ENCODE data around the gene RASSF1. TPM values are rescaled to one million over a fixed set of nuclear protein-coding genes. Genes with fewer than 3 reads are reported as not detected.

RASSF1 gene
- total and polyA plus RNA-seq, 2 of the 13 experiments (the other 11 are each of a cell fraction or from before 2014, with no cell fraction given) = 10.2 to 27.5 TPM

GRCh38 chr3:50322386-50323091, 18.1 kb downstream of the RASSF1 start, which contains the start of gene HYAL2 (continued):
- TF ChIP-seq THRA (CRISPR knock-in tag; IDR thresholded peaks at IDR 0.05; ENCODE audit: borderline replicate concordance) (peak; percentile 31; the same call in 1 of the 2 replicates), KAT8 (CRISPR knock-in tag; IDR thresholded peaks at IDR 0.05) (no peak), ZNF543 (CRISPR knock-in tag; IDR thresholded peaks at IDR 0.05) (0 out of 2 replicates have a peak, but pooled peaks have one; percentile 31), ZNF20 (CRISPR knock-in tag; IDR thresholded peaks at IDR 0.05) (no peak), ZC3H4 (CRISPR knock-in tag; IDR thresholded peaks at IDR 0.05; ENCODE audit: borderline replicate concordance) (0 out of 2 replicates have a peak, but pooled peaks have one; percentile 32), ZBTB38 (CRISPR knock-in tag; IDR thresholded peaks at IDR 0.05) (peak; percentile 95), GTF3A (CRISPR knock-in tag; conservative IDR thresholded peaks at IDR 0.05) (peak; percentile 48; the same call in 1 of the 2 replicates), ELF3 (CRISPR knock-in tag; IDR thresholded peaks at IDR 0.05) (0 out of 2 replicates have a peak, but pooled peaks have one; percentile 23), RARA (CRISPR knock-in tag; IDR thresholded peaks at IDR 0.05) (peak; percentile 34), ZNF746 (CRISPR knock-in tag; IDR thresholded peaks at IDR 0.05) (peak; percentile 79), MAX (IDR thresholded peaks at IDR 0.05) (0 out of 2 replicates have a peak, but pooled peaks have one; percentile 18), PAXIP1 (CRISPR knock-in tag; conservative IDR thresholded peaks at IDR 0.05) (peak; percentile 42; the same call in 1 of the 2 replicates), MTA1 (CRISPR knock-in tag; IDR thresholded peaks at IDR 0.05; ENCODE audit: borderline replicate concordance) (peak; percentile 64; the same call in 1 of the 2 replicates), ZNF556 (CRISPR knock-in tag; IDR thresholded peaks at IDR 0.05; ENCODE audit: borderline replicate concordance) (peak; percentile 59; the same call in 1 of the 2 replicates), MEIS1 (CRISPR knock-in tag; IDR thresholded peaks at IDR 0.05; ENCODE audit: borderline replicate concordance) (peak; percentile 46; the same call in 1 of the 2 replicates)
- TF ChIP-seq, protein P1, sequence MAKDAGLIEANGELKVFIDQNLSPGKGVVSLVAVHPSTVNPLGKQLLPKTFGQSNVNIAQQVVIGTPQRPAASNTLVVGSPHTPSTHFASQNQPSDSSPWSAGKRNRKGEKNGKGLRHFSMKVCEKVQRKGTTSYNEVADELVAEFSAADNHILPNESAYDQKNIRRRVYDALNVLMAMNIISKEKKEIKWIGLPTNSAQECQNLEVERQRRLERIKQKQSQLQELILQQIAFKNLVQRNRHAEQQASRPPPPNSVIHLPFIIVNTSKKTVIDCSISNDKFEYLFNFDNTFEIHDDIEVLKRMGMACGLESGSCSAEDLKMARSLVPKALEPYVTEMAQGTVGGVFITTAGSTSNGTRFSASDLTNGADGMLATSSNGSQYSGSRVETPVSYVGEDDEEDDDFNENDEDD (CRISPR knock-in tag; IDR thresholded peaks at IDR 0.05; ENCODE audit: borderline replicate concordance) = peak; percentile 14; the same call in 1 of the 2 replicates
